Left lung (tissue), 10 donors: ENCODE results near the gene PHRF1. TPM values are rescaled to one million over a fixed set of nuclear protein-coding genes. Genes with fewer than 3 reads are reported as not detected.

ENCODE experiments used
- ATAC-seq: fragments of 200-7000 bp; cut with Tn5 transposase; one replicate; pipeline ENCODE4 v1.9.1; 2020; ENCODE audit warnings: moderate library complexity
- DNase-seq, 4 donors: peaks; one replicate each; pipeline ENCODE4 v3.0.0-alpha.2; 2013 to 2020
- H3K27ac ChIP-seq, 2 donors: fragments of 200-600 bp; sonication (generic) in 1 of 2; one replicate each; pipeline versions ENCODE4 v1.5.0 to v1.8.0; 2020 to 2021
- H3K27me3 ChIP-seq, 2 donors: fragments of 200-600 bp; sonication (generic) in 1 of 2; one replicate each; pipeline versions ENCODE4 v1.5.0 to v1.8.0; 2020 to 2021
- H3K36me3 ChIP-seq, 2 donors: fragments of 200-600 bp; sonication (generic) in 1 of 2; one replicate each; pipeline versions ENCODE4 v1.5.0 to v1.8.0; 2020 to 2021
- H3K4me1 ChIP-seq, 2 donors: fragments of 200-600 bp; one replicate each; pipeline ENCODE4 v1.8.0; 2021
- H3K4me3 ChIP-seq, 2 donors: fragments of 200-600 bp; sonication (generic) in 1 of 2; one replicate each; pipeline versions ENCODE4 v1.5.0 to v1.8.0; 2020 to 2021; ENCODE audit warnings: mild to moderate bottlenecking in 1 of 2
- H3K9me3 ChIP-seq, 2 donors: fragments of 200-600 bp; sonication (generic) in 1 of 2; one replicate each; pipeline versions ENCODE4 v1.5.0 to v1.8.0; 2020 to 2021
- intact Hi-C, 2 donors: fragments of 100-400 bp; cut with DNase I; formaldehyde crosslinking; loops; one replicate each; pipeline versions ENCODE4 v1.11.2 to v1.14.2; 2022
- polyA plus RNA-seq, 6 donors: library from polyadenylated mRNA; unstranded; fragments of 120-200 nt; gene quantifications; one replicate each; pipeline ENCODE4 v1.2.1, GENCODE V29; 2013; ENCODE audit not compliant: insufficient read length in 6 of 6
- total RNA-seq, 2 donors: library from RNA; stranded (reverse); fragmentation: NEBNext Ultra II Directional; extraction: Animal tissue kit (Norgen Biotek cat#: 25700); gene quantifications; one replicate each; pipeline ENCODE4 v1.2.1, GENCODE V29; 2021
- TF ChIP-seq, protein P1 (sequence below), 2 donors: fragments of 200-600 bp; sonication (generic) in 1 of 2; IDR thresholded peaks; one replicate each; pipeline versions ENCODE4 v1.5.0 to v1.8.0; 2021; ENCODE audit warnings: antibody characterized with exemption in 2 of 2
- donor health status: DM: no; HTN: yes; CAD: no.
- donor health status: DM: no; HTN: no; CAD: no.

Gene PHRF1
- total and polyA plus RNA-seq, 8 donors = 18.6 to 32.7 (median 23.8) TPM

DNA sequence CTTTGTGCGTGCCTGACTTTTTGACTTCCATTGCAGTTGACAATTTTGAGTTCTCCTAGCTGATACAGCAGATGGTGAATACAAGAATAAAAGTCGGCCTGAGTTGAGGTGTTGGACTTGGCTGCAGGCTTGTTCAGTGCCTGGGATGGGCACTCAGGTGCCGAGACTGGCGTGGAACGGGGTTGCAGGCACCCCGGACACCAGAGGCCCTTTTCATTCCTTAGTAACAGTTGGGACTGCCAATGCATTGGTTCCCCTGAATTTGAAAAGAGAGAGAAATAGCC, 1.3 kb downstream of the PHRF1 start:
- H3K4me3 ChIP-seq = peak overlapping the region; percentile 76
- intact Hi-C loops = no loop called here
- H3K36me3 ChIP-seq = peaks cover 0 to 14% of the 10 kb centered on the region in 2 donors
- no peaks in the 10 kb centered on the region for H3K9me3 ChIP-seq
- no peak overlapping the region for H3K27ac ChIP-seq
- DNase-seq = no peak
- H3K27me3 ChIP-seq = peaks cover 4 to 22% of the 10 kb centered on the region in 2 donors
- ATAC-seq = no peak
- TF ChIP-seq, protein P1, sequence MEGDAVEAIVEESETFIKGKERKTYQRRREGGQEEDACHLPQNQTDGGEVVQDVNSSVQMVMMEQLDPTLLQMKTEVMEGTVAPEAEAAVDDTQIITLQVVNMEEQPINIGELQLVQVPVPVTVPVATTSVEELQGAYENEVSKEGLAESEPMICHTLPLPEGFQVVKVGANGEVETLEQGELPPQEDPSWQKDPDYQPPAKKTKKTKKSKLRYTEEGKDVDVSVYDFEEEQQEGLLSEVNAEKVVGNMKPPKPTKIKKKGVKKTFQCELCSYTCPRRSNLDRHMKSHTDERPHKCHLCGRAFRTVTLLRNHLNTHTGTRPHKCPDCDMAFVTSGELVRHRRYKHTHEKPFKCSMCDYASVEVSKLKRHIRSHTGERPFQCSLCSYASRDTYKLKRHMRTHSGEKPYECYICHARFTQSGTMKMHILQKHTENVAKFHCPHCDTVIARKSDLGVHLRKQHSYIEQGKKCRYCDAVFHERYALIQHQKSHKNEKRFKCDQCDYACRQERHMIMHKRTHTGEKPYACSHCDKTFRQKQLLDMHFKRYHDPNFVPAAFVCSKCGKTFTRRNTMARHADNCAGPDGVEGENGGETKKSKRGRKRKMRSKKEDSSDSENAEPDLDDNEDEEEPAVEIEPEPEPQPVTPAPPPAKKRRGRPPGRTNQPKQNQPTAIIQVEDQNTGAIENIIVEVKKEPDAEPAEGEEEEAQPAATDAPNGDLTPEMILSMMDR (IDR thresholded peaks at IDR 0.05) = no peak
- peaks cover 25 to 66% of the 10 kb centered on the region in 2 donors for H3K4me1 ChIP-seq

DNA sequence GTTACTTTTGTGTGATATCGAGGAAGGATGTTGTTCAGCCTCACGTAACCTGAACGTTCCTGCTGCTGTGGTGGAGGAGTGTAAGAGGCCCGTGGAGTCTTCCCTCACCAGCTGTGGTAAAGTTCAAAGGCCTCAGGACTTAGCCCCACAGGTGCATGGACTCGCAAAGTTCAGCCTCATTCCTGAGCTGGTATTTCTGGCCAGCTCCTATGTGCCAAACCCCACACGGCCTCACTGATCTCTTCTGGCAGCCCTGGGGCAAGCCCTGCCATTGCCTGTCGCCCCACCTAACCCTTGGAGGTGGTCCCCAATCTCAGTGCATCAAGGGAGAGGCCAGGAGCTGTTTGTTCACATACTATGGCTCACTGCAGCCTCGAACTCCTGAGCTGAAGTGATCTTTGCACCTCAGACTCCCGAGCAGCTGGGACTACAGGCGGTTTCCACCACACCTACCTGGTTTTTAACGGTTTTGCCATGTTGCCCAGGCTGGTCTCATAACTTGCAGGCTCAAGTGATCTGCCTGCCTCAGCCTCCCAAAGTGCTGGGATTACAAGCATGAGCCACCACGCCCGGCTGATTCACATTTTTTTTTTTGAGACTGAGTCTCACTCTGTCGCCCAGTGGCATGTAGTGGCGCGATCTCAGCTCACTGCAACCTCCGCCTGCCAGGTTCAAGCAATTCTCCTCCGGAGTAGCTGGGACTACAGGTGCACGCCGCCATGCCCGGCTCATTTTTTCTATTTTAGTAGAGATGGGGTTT, 2.2 kb downstream of the PHRF1 start:
- Histone ChIP-seq H3K4me1 (peaks cover 25 to 58% of the 10 kb centered on the region in 2 donors), H3K9me3 (no peaks in the 10 kb centered on the region), H3K4me3 (peak overlapping the region in 1 of 2 donors; percentile 76), H3K36me3 (peaks cover 0 to 23% of the 10 kb centered on the region in 2 donors), H3K27me3 (peaks cover 4 to 17% of the 10 kb centered on the region in 2 donors), H3K27ac (no peak overlapping the region)
- intact Hi-C loops = no loop called here
- DNase-seq = no peak
- TF ChIP-seq, protein P1 (IDR thresholded peaks at IDR 0.05) = no peak
- no peak for ATAC-seq

DNA sequence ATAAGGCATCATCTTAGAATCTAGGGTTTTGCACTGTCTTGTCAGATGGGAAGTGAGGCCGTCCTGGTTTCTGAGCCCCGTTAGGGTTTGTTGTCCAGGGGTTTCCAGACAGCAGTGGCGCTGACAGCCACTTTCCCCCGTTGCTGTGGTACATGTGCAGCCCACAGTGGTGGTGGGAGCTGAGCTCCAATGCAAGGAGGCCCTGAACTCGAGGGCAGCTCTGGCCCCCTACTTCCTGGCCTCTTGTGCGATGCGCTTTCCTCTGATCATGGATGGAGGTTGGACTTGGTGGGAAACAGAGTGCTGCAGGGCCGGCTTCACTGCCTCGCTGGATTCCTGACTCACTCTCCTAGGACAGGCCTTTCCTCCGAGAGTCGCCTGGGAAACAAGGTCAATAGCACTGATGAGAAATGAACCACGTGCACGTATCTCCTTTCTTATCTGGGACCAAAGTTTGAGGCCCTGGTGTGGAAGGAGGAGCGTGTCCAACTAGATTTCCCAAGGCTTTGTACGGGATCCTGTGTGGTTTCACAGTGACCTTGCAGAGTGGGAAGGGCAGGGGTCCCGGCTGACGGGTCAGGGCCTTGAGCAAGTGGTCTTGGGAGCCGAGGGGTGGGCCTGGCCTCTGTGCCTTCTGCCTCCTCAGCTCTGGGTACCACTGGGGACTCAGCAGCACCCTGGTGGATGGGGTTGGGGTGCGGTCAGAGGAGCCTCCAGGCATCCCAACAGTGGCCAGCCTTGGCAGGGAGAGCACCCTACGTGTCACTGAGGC, 3.7 kb downstream of the PHRF1 start:
- peaks cover 0 to 38% of the 10 kb centered on the region in 2 donors for H3K36me3 ChIP-seq
- no peak for ATAC-seq
- no peaks in the 10 kb centered on the region for H3K9me3 ChIP-seq
- DNase-seq = peak in 1 of 4 donors; percentile 61
- H3K4me3 ChIP-seq = no peak overlapping the region
- intact Hi-C loops = no loop called here
- peaks cover 22 to 48% of the 10 kb centered on the region in 2 donors for H3K4me1 ChIP-seq
- TF ChIP-seq, protein P1 (IDR thresholded peaks at IDR 0.05) = no peak
- H3K27ac ChIP-seq = no peak overlapping the region
- H3K27me3 ChIP-seq = peaks cover 3 to 7% of the 10 kb centered on the region in 2 donors

DNA sequence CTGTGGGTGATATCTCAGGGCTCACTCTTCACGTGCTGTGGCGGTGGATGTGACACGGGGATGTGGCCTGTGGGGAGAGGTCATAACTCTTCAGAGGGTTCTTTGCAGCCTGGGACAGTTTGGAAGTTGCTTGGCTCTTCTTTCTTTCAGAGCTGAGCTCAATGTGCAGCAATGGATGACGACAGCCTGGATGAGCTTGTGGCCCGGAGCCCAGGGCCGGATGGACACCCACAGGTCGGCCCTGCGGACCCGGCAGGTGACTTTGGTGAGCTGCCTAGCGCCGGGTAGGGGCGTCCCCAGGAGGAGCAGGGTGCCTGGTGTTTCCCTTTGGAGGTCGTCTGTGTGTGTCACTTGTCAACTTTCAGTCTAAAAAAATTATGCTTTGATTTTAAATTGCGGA, 5.1 kb downstream of the PHRF1 start:
- no peak for DNase-seq
- Histone ChIP-seq H3K27ac (no peak overlapping the region), H3K9me3 (no peaks in the 10 kb centered on the region), H3K27me3 (no peaks in the 10 kb centered on the region), H3K4me1 (peaks cover 18 to 43% of the 10 kb centered on the region in 2 donors), H3K4me3 (no peak overlapping the region), H3K36me3 (peaks cover 0 to 47% of the 10 kb centered on the region in 2 donors)
- intact Hi-C loops = no loop called here
- no peak for ATAC-seq
- TF ChIP-seq, protein P1 (IDR thresholded peaks at IDR 0.05) = no peak

DNA sequence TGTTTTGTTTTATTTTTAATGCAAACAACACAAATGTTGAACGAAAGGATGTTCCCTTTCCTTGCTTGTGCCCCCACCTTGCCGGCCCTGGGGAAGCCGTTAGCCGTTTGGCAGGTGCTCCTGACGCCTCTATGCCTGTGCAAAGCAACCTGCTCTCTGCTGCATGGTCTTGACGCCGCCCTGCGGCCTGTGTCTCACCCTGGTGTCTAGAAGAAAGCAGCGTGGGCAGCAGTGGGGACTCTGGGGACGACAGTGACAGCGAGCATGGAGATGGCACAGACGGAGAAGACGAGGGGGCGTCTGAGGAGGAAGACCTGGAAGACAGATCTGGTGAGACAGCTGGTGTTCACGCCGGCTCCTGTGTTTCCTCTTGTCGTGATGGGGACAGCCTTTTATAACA, 5.5 kb downstream of the PHRF1 start:
- Histone ChIP-seq H3K36me3 (peaks cover 0 to 51% of the 10 kb centered on the region in 2 donors), H3K27me3 (no peaks in the 10 kb centered on the region), H3K27ac (no peak overlapping the region), H3K4me3 (no peak overlapping the region), H3K4me1 (peaks cover 18 to 46% of the 10 kb centered on the region in 2 donors), H3K9me3 (no peaks in the 10 kb centered on the region)
- TF ChIP-seq, protein P1 (IDR thresholded peaks at IDR 0.05) = no peak
- no peak for ATAC-seq
- no peak for DNase-seq
- intact Hi-C loops = no loop called here
